DOHH2 (cell line): ENCODE results near the gene ANAPC13.

Experiments used
- H3F3A ChIP-seq: fragments of 200-600 bp; sonication (generic), shearing (Covaris generic); 2 replicates; pipeline ENCODE4 v1.6.0; 2016; ENCODE audit warnings: antibody characterized with exemption, mild to moderate bottlenecking; ENCODE audit not compliant: control insufficient read depth, insufficient read depth
- H3K27ac ChIP-seq: fragments of 200-600 bp; sonication (generic); 2 replicates; pipeline ENCODE4 v1.5.1; 2014; ENCODE audit warnings: low read depth, mild to moderate bottlenecking, low read length, moderate library complexity
- H3K27me3 ChIP-seq: fragments of 200-600 bp; sonication (generic); 2 replicates; pipeline ENCODE4 v1.6.1; 2014; ENCODE audit warnings: mild to moderate bottlenecking, low read length, mixed read lengths; ENCODE audit not compliant: control insufficient read depth
- H3K36me3 ChIP-seq: fragments of 200-600 bp; sonication (generic); 2 replicates; pipeline ENCODE4 v1.6.1; 2014; ENCODE audit warnings: mild to moderate bottlenecking, low read length, moderate library complexity, mixed read lengths; ENCODE audit not compliant: control insufficient read depth
- H3K4me1 ChIP-seq: fragments of 200-600 bp; sonication (generic); 2 replicates; pipeline ENCODE4 v1.6.1; 2014; ENCODE audit warnings: mild to moderate bottlenecking, low read length, mixed read lengths; ENCODE audit not compliant: control insufficient read depth
- H3K4me2 ChIP-seq: fragments of 200-600 bp; sonication (generic); 2 replicates; pipeline ENCODE4 v1.6.0; 2014; ENCODE audit warnings: mild to moderate bottlenecking, low read length, moderate library complexity
- H3K4me3 ChIP-seq: fragments of 200-600 bp; sonication (generic); 2 replicates; pipeline ENCODE4 v1.5.1; 2014; ENCODE audit warnings: mild to moderate bottlenecking, low read length, mixed read lengths
- H3K79me2 ChIP-seq: fragments of 200-600 bp; sonication (generic); 2 replicates; pipeline ENCODE4 v1.6.1; 2014; ENCODE audit warnings: mild to moderate bottlenecking, low read length, mixed read lengths; ENCODE audit not compliant: control insufficient read depth
- H3K9me2 ChIP-seq: fragments of 200-600 bp; sonication (generic); replicated peaks from 2 replicates; pipeline ENCODE4 v1.6.1; 2014; ENCODE audit warnings: mild to moderate bottlenecking, low read length, mixed read lengths; ENCODE audit not compliant: control insufficient read depth
- H3K9me3 ChIP-seq: fragments of 200-600 bp; sonication (generic); 2 replicates; pipeline ENCODE4 v1.6.1; 2014; ENCODE audit warnings: antibody characterized with exemption, low read length, mixed read lengths; ENCODE audit not compliant: control insufficient read depth, insufficient read depth
- H4K20me1 ChIP-seq: fragments of 200-600 bp; sonication (generic); 2 replicates; pipeline ENCODE4 v1.6.0; 2014; ENCODE audit warnings: low read depth, mild to moderate bottlenecking, antibody characterized with exemption, low read length, moderate library complexity; ENCODE audit not compliant: control insufficient read depth, insufficient read depth
- CTCF ChIP-seq: fragments of 200-600 bp; sonication (generic); IDR thresholded peaks from one replicate; pipeline ENCODE4 v1.5.1; 2014; ENCODE audit warnings: antibody characterized with exemption, mild to moderate bottlenecking, low read depth, low read length; ENCODE audit not compliant: poor library complexity, severe bottlenecking
- EZH2phosphoT487 ChIP-seq: fragments of 200-600 bp; sonication (generic); IDR thresholded peaks from 2 replicates; pipeline ENCODE4 v1.6.1; 2017; ENCODE audit warnings: borderline replicate concordance, mild to moderate bottlenecking, antibody characterized with exemption, low read length, moderate library complexity, mixed read lengths

Gene ANAPC13

GRCh38 chr3:134503266-134503665, 17.5 kb upstream of the ANAPC13 start:
- TF ChIP-seq EZH2phosphoT487: no peak
- no peak for TF ChIP-seq CTCF
- peaks cover 81% of the 10 kb centered on the region for H3K79me2 ChIP-seq
- peaks cover 95% of the 10 kb centered on the region for H3K36me3 ChIP-seq
- no peaks in the 10 kb centered on the region for H4K20me1 ChIP-seq
- H3K9me3 ChIP-seq: peaks cover 15% of the 10 kb centered on the region; the same call in 1 of the 2 replicates
- H3K27me3 ChIP-seq: no peaks in the 10 kb centered on the region
- no peak overlapping the region for H3K27ac ChIP-seq
- H3K9me2 ChIP-seq: no peaks in the 10 kb centered on the region
- H3K4me3 ChIP-seq: no peak overlapping the region
- no peak overlapping the region for H3K4me2 ChIP-seq
- H3K4me1 ChIP-seq: no peaks in the 10 kb centered on the region
- no peaks in the 10 kb centered on the region for H3F3A ChIP-seq

- Histone ChIP-seq H3K36me3 (peaks cover 71% of the 10 kb centered on the region), H3K27me3 (no peaks in the 10 kb centered on the region), H3K9me2 (no peaks in the 10 kb centered on the region), H3K27ac (no peak overlapping the region), H3K4me2 (no peak overlapping the region), H3K9me3 (peaks cover 9% of the 10 kb centered on the region; the same call in 1 of the 2 replicates), H3K4me3 (no peak overlapping the region), H3K79me2 (peaks cover 98% of the 10 kb centered on the region), H3F3A (no peaks in the 10 kb centered on the region; the same call in 1 of the 2 replicates), H4K20me1 (peaks cover 9% of the 10 kb centered on the region), H3K4me1 (peaks cover 4% of the 10 kb centered on the region)
- TF ChIP-seq EZH2phosphoT487 (no peak), CTCF (no peak)
Observed at GRCh38 chr3:134496471-134497071, 10.8 kb upstream of the ANAPC13 start.

- H3K9me3 ChIP-seq: peaks cover 7% of the 10 kb centered on the region; the same call in 1 of the 2 replicates
Observed at GRCh38 chr3:134495980-134496379, 10.2 kb upstream of the ANAPC13 start.

More at GRCh38 chr3:134495980-134496379, 10.2 kb upstream of the ANAPC13 start:
- H3K9me2 ChIP-seq: no peaks in the 10 kb centered on the region
- H3K27me3 ChIP-seq: no peaks in the 10 kb centered on the region
- TF ChIP-seq EZH2phosphoT487: no peak
- TF ChIP-seq CTCF: no peak
- H4K20me1 ChIP-seq: peaks cover 9% of the 10 kb centered on the region
- H3K4me1 ChIP-seq: peaks cover 4% of the 10 kb centered on the region
- H3K4me2 ChIP-seq: no peak overlapping the region
- H3F3A ChIP-seq: peaks cover 2% of the 10 kb centered on the region; the same call in 1 of the 2 replicates
- no peak overlapping the region for H3K4me3 ChIP-seq
- H3K36me3 ChIP-seq: peaks cover 65% of the 10 kb centered on the region
- H3K79me2 ChIP-seq: peaks cover 98% of the 10 kb centered on the region
- no peak overlapping the region for H3K27ac ChIP-seq
